HG03432 (cell line): Measurements from ENCODE around the gene C18orf32.
A peak's percentile ranks its signal among the peaks of the same experiment; 100 is the strongest.
"Not testable (repeated sequence)": the region's sequence is repeated elsewhere in the genome, so short reads cannot be mapped to it uniquely, and the experiment has no call there.

Source experiments
- ATAC-seq: cut with Tn5 transposase; IDR thresholded peaks from one replicate; pipeline ENCODE4 v1.9.1; 2021; ENCODE audit warnings: mild to moderate bottlenecking, moderate library complexity; ENCODE audit not compliant: unreplicated experiment

The C18orf32 gene

DNA sequence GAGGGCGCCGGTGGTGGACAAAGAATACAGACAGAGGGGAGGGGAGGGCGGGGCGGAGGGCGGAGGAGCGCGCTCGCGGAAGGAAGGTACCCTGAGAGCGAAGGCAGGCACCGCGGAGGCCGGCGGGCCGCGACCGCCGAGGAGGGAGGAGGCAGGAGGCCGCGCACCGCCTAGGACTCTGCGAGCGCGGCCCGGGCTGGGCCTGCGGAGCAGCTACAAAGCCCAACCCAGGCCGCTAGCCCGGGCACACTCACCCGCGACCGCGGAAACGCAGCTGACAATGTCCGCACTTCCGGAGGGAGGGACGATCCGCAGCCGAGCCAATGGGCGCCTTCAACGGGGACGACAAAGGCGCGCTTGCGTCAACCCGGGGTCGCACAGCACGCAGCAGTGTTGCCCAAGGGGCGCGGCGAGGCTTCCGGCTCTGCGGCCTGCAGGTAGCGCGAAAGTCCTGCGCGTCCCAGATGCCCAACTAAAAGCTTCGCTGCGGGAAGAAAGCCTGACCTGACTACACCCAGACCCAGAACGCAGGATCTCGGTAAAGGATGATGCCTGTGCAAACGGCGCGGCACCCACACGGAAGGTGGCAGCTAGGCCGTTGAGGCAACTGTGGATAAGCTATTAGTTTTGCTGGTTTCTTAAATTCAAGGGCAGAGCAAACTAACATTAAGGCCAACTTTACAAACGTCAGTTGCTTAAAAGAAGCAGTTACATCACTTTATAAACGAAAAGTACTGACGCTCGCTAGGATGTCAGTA, at the start of gene C18orf32:
Gene C18orf32, minus strand, starts transcription at position 282 of the 758 bp plus-strand sequence. CDS start 3,486 bp downstream, outside the sequence.
- peak; percentile 96 for ATAC-seq

- ATAC-seq, result no peak
These were observed 48.0 kb upstream of the C18orf32 start for GRCh38 chr18:49534846-49535601.

DNA sequence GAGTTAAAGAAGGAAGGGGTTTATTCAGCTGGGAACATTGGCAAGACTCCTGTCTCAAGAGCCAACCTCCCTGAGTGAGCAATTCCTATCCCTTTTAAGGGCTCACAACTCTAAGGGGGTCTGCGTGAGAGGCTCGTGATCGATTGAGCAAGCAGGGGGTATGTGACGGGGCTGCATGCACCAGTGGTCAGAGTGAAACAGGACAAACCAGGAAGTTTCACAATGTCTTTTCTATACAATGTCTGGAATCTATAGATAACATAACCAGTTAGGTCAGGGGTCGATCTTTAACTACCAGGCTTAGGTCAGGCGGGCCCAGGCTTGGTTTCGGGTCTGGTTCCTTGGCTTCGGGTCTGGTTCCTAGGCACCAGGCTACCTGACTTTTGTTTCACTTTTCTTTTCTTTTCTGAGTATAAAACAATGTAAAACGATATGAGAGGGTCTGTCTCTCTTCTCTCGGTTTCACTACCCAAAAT, 44.7 kb upstream of the C18orf32 start:
- ATAC-seq, result no peak

DNA sequence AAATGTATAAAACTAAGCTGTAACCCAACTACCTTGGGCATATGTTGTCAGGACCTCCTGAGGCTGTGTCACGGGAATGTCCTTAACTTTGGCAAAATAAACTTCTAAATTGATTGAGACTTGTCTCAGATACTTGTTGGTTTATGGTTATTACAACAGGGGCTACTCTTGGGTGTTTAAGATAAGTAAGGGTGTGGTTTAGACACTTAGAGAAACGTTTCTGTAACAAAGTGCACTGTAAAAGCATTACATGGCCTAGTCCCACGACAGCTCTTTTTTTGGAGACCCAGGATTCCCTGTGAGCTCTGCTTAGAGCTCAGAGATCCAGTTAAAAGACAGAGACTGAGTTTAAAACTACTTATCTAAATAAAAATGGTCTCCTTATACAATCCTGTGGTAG, 42.6 kb upstream of the C18orf32 start:
- no peak for ATAC-seq

GRCh38 chr18:49527631-49528327, 40.7 kb upstream of the C18orf32 start:
- ATAC-seq, result no peak

DNA sequence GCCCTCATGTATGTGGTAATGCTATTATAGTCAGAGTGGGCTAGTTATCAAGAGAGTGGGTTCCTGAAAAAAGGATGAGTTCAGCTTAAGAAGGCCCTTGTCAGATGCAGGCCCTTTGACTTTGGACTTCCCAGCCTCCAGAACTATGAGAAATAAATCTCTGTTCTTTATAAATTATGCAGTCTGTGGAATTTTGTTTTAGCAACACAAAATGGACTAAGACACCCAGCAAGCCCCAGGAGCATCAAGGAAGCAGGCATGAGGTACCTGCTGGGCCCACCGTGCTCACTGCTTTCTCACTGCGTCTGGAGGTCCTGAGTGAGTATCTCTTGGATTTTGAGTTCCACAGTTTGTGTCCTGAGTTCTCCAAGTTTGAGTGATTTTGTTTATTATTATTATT, 38.9 kb upstream of the C18orf32 start:
- no peak for ATAC-seq

DNA sequence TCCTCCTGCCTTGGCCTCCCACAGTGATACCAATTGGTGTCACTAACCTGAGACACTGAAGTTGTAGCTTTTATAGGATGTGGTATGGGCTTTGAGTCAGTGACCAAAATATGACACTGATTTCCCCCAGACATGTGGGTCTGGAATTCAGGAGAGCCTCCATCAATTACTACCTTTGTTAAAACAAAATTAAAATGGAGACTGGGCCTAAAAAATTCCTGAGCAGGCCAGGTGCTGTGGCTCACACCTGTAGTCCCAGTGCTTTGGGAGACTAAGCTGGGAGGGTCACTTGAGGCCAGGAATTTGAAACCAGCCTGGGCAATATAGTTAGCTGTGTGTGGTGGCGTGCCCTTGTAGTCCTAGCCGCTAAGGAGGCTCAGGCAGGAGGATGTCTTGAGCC, 37.9 kb upstream of the C18orf32 start:
- ATAC-seq, result no peak

DNA sequence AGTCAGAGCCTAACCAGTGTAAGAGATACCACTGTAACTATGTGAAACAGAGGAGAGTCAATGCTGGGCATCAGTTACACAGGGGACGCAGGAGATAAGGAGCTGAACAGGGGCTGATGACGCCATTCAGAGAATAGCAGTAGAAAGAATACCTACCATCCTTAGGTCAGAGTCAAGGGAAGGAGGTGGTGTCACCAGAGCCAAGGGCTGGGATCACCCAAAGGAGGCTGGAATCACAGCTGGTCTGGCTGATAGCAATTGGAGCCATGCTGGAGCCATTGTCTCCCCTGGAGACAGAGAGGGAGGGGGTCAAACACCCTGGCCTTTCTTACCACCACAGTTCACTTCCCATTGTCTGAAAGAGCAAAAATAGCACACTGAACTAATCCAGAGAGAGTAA, 37.3 kb upstream of the C18orf32 start:
- no peak for ATAC-seq

GRCh38 chr18:49523580-49524093, 36.6 kb upstream of the C18orf32 start:
- ATAC-seq, result not testable (repeated sequence)

DNA sequence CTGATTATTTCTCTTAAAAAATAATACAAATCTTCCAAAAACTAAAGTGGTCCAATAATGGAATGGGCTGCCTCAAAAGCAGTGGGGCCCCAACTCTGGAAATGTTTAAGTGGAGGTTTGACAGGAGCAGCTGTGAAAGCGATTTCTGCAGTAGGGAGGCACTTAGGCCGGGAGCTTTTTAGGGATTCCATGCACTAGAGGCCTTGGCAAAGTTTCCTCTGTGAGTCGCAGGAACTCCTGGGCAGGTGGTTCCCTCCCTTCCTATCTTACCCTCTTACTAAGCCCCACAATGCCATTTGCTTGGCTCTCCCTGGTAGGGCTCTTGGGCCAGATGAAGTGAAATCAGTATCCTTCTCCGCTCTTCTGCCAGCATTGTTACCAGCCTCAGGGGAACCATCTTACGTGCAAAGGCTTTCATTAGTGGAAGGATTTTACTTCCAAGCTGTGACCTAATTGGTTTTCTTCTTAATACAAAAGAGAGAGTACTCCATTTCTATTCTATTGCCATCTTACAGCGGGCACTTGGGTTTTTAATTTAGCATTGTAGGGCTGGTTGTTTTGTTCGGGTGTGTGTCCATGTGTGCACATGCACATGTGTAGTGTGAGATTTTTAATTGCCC, 34.3 kb upstream of the C18orf32 start:
- ATAC-seq, result no peak

GRCh38 chr18:49520661-49521145, 33.7 kb upstream of the C18orf32 start:
- no peak for ATAC-seq

- ATAC-seq, result no peak
These were observed 32.3 kb upstream of the C18orf32 start for GRCh38 chr18:49519101-49519971.

DNA sequence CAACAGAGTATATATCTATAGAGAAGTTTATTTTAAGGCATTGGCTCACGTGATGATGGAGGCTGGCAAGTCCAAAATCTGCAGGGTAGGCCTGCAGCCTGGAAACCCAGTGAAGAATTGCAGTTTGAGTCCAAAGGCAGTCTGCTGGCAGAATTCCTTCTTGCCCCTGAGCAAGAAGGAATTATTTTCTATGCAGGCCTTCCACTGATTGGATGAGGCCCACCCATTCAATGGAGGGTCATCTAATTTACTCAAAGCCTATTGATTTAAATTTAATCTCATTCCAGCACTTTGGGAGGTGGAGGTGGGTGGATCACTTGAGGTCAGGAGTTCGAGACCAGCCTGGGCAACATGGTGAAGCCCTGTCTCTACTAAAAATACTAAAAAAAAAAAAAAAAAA, 30.4 kb upstream of the C18orf32 start:
- no peak for ATAC-seq

GRCh38 chr18:49515516-49515915, 28.5 kb upstream of the C18orf32 start:
- ATAC-seq, result no peak

GRCh38 chr18:49515003-49515402, 28.0 kb upstream of the C18orf32 start:
- ATAC-seq, result not testable (repeated sequence)

- ATAC-seq, result no peak
These were observed 27.5 kb upstream of the C18orf32 start for GRCh38 chr18:49514577-49514976.

DNA sequence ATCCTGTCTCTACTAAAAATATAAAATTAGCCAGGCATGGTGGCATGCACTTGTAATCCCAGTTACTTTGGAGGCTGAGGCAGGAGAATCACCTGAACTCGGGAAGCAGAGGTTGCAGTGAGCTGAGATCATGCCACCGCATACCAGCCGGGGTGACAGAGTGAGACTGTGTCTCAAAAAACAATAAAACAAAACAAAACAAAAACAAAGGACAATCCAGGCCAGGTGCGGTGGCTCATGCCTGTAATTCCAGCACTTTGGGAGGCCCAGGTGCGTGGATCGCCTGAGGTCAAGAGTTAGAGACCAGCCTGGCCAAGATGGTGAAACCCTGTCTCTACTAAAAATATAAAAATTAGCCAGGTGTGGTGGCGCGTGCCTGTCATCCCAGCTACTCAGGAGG, 25.8 kb upstream of the C18orf32 start:
- ATAC-seq, result not testable (repeated sequence)

DNA sequence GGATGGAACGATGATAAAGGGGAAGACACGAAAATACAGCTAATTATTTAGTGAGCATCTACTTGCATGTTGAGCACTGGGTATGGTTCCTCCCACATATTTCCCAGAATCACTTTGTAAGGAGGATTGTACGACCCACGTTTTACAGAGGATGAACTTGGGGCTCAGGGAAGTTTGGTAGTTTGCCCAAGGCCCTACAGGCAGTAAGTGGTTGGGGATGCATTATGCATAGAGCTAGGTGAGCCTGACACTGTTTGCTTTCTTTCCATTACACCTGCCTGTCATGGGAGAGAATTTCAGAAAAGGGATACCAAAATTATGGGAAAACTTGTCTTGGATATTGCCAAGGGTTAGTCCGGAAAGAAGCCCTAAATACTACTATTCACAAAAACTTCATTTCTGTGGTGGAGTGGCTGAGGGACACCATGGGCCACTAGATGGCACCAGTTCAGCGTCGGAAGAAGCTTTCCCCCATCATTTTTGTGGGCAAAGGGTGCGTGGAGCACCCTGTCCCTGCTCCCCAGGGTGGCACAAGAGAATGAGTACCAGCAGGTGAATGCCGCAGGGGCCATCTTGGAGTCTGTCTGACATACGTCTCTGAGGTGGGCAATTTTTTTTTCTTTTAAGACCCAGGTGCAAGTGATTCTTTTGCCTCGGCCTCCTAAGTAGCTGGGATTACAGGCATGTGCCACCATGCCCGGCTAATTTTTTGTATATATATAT, 23.5 kb upstream of the C18orf32 start:
- ATAC-seq, result no peak

DNA sequence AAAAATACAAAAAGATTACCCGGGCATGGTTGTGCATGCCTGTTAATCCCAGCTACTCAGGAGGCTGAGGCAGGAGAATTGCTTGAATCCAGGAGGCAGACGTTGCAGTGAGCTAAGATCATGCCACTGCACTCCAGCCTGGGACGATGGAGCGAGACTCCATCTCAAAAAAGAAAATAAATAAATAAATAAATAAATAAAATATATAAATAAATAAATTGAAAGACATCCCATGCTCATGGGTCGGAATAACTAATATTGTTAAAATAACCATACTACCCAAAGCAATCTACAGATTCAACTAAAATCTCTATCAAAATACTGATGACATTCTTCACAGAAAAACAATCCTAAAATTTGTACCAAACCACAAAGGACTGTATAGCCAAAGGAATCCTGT, 19.4 kb upstream of the C18orf32 start:
- not testable (repeated sequence) for ATAC-seq
